Body of pancreas (tissue), 4 donors: ENCODE data around the gene RBMS1.

Experiments
- CTCF ChIP-seq, 7 experiments: fragments of 450-650 bp in 4 of 7; fragments of 200-600 bp in 3 of 7; sonication (generic) in 3 of 7; IDR thresholded peaks; one replicate each; pipeline ENCODE4 v1.5.1; 2016 to 2019; ENCODE audit warnings: antibody characterized with exemption in 7 of 7
- POLR2A ChIP-seq, 3 donors: fragments of 450-650 bp; IDR thresholded peaks; one replicate each; pipeline ENCODE4 v1.6.1; 2016; ENCODE audit warnings: antibody characterized with exemption in 3 of 3, mild to moderate bottlenecking in 2 of 3

- TF ChIP-seq POLR2A (IDR thresholded peaks at IDR 0.05) (no peak), CTCF (IDR thresholded peaks at IDR 0.05) (no peak)
These were observed 75.7 kb downstream of the RBMS1 start for GRCh38 chr2:160417745-160418397.
